Measurements from ENCODE around the gene LPGAT1. TPM values are rescaled to one million over a fixed set of nuclear protein-coding genes. Genes with fewer than 3 reads are reported as not detected.

The LPGAT1 gene
- total and polyA plus RNA-seq, 2 donors from 2014 or later: 7.1 to 67.4 TPM

DNA sequence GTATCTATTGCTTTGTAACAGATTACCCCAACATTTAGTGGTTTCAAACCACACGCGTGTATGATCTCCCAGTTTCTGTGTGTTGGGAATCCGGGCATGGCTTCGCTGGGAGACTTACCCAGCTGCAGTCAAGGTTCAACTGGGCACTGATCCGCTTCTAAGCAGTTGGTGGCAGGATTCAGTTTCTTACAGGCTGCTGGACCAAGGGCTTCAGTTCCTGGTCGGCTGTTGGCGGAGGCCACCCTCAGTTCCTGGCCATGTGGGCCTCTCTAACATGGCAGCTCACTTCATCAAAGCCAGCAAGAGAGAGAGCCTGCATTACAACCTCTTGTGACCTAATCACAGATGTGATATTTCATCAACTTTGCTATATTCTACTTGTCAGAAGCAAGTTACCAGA is 101.3 kb downstream of the LPGAT1 start:
- Histone ChIP-seq H3K4me3 (ENCODE audit: low read length in 3 of 3) (no peak overlapping the region), H3K9me3 (ENCODE audit: control insufficient read depth in 2 of 3, insufficient read depth in 1 of 3, low read length in 3 of 3) (no peaks in the 10 kb centered on the region), H3K4me1 (ENCODE audit: control insufficient read depth in 2 of 3, insufficient read depth in 2 of 3, low read depth in 1 of 3, low read length in 3 of 3) (no peaks in the 10 kb centered on the region), H3K36me3 (ENCODE audit: control insufficient read depth in 2 of 3, insufficient read depth in 3 of 3, low read length in 3 of 3) (no peaks in the 10 kb centered on the region), H3K27me3 (ENCODE audit: control insufficient read depth, insufficient read depth, low read length) (no peaks in the 10 kb centered on the region), H3K27ac (ENCODE audit: low read depth in 2 of 2, low read length in 2 of 2) (no peak overlapping the region), H3K9ac (ENCODE audit: low read length in 3 of 3) (no peak overlapping the region)
- no peak for FAIRE-seq
- intact Hi-C loops (cut with DNase I): no loop called here
- DNase-seq: no peak
- TF ChIP-seq, protein P1, sequence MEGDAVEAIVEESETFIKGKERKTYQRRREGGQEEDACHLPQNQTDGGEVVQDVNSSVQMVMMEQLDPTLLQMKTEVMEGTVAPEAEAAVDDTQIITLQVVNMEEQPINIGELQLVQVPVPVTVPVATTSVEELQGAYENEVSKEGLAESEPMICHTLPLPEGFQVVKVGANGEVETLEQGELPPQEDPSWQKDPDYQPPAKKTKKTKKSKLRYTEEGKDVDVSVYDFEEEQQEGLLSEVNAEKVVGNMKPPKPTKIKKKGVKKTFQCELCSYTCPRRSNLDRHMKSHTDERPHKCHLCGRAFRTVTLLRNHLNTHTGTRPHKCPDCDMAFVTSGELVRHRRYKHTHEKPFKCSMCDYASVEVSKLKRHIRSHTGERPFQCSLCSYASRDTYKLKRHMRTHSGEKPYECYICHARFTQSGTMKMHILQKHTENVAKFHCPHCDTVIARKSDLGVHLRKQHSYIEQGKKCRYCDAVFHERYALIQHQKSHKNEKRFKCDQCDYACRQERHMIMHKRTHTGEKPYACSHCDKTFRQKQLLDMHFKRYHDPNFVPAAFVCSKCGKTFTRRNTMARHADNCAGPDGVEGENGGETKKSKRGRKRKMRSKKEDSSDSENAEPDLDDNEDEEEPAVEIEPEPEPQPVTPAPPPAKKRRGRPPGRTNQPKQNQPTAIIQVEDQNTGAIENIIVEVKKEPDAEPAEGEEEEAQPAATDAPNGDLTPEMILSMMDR (IDR thresholded peaks at IDR 0.05; ENCODE audit: borderline replicate concordance, extremely low read depth, insufficient read depth): no peak

- no peak for FAIRE-seq
- intact Hi-C loops (cut with DNase I): no loop called here
Observed at GRCh38 chr1:211726467-211726995, 104.0 kb downstream of the LPGAT1 start.

GRCh38 chr1:211724687-211725196 is 105.8 kb downstream of the LPGAT1 start:
- no peaks in the 10 kb centered on the region for H3K27me3 ChIP-seq (ENCODE audit: control insufficient read depth, insufficient read depth, low read length)
- DNase-seq: peak in 1 of 5 donors; percentile 40
- H3K4me3 ChIP-seq (ENCODE audit: low read length in 3 of 3): no peak overlapping the region
- FAIRE-seq: no peak
- H3K9me3 ChIP-seq (ENCODE audit: control insufficient read depth in 2 of 3, insufficient read depth in 1 of 3, low read length in 3 of 3): no peaks in the 10 kb centered on the region
- H3K36me3 ChIP-seq (ENCODE audit: control insufficient read depth in 2 of 3, insufficient read depth in 3 of 3, low read length in 3 of 3): no peaks in the 10 kb centered on the region
- TF ChIP-seq, protein P1 (IDR thresholded peaks at IDR 0.05; ENCODE audit: borderline replicate concordance, extremely low read depth, insufficient read depth): no peak
- H3K4me1 ChIP-seq (ENCODE audit: control insufficient read depth in 2 of 3, insufficient read depth in 2 of 3, low read depth in 1 of 3, low read length in 3 of 3): no peaks in the 10 kb centered on the region
- H3K9ac ChIP-seq (ENCODE audit: low read length in 3 of 3): no peak overlapping the region
- intact Hi-C loops (cut with DNase I): no loop called here
- no peak overlapping the region for H3K27ac ChIP-seq (ENCODE audit: low read depth in 2 of 2, low read length in 2 of 2)

More at GRCh38 chr1:211726467-211726995, 104.0 kb downstream of the LPGAT1 start:
- H3K9ac ChIP-seq (ENCODE audit: low read length in 3 of 3): no peak overlapping the region
- no peak overlapping the region for H3K4me3 ChIP-seq (ENCODE audit: low read length in 3 of 3)
- no peak overlapping the region for H3K27ac ChIP-seq (ENCODE audit: low read depth in 2 of 2, low read length in 2 of 2)
- TF ChIP-seq, protein P1 (IDR thresholded peaks at IDR 0.05; ENCODE audit: borderline replicate concordance, extremely low read depth, insufficient read depth): no peak
- no peaks in the 10 kb centered on the region for H3K9me3 ChIP-seq (ENCODE audit: control insufficient read depth in 2 of 3, insufficient read depth in 1 of 3, low read length in 3 of 3)
- DNase-seq: no peak
- H3K36me3 ChIP-seq (ENCODE audit: control insufficient read depth in 2 of 3, insufficient read depth in 3 of 3, low read length in 3 of 3): no peaks in the 10 kb centered on the region
- H3K4me1 ChIP-seq (ENCODE audit: control insufficient read depth in 2 of 3, insufficient read depth in 2 of 3, low read depth in 1 of 3, low read length in 3 of 3): no peaks in the 10 kb centered on the region
- no peaks in the 10 kb centered on the region for H3K27me3 ChIP-seq (ENCODE audit: control insufficient read depth, insufficient read depth, low read length)

DNA sequence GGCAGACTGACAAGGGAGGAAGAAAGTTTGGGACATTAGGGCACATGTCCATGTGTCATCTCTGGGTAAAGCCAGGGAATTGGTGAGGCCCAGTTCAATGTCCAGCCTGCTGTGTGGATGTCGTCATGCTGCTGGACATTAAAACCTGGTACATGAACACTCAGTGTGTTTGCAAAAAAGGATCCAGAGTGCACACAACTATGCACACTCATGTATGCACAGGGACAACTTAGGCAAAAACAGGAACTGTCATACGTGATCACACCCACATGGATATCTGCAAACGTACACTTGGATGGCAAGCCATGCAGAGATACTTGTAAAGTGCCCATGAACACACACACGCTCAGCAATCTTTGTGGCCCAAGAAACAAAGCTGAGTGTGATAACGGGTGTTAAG is 107.3 kb downstream of the LPGAT1 start:
- intact Hi-C loops (cut with DNase I): no loop called here
- Histone ChIP-seq H3K27me3 (ENCODE audit: control insufficient read depth, insufficient read depth, low read length) (no peaks in the 10 kb centered on the region), H3K36me3 (ENCODE audit: control insufficient read depth in 2 of 3, insufficient read depth in 3 of 3, low read length in 3 of 3) (no peaks in the 10 kb centered on the region), H3K4me1 (ENCODE audit: control insufficient read depth in 2 of 3, insufficient read depth in 2 of 3, low read depth in 1 of 3, low read length in 3 of 3) (no peaks in the 10 kb centered on the region), H3K9me3 (ENCODE audit: control insufficient read depth in 2 of 3, insufficient read depth in 1 of 3, low read length in 3 of 3) (no peaks in the 10 kb centered on the region), H3K27ac (ENCODE audit: low read depth in 2 of 2, low read length in 2 of 2) (no peak overlapping the region), H3K4me3 (ENCODE audit: low read length in 3 of 3) (no peak overlapping the region), H3K9ac (ENCODE audit: low read length in 3 of 3) (no peak overlapping the region)
- FAIRE-seq (no peak), DNase-seq (no peak)
- TF ChIP-seq, protein P1 (IDR thresholded peaks at IDR 0.05; ENCODE audit: borderline replicate concordance, extremely low read depth, insufficient read depth): no peak
